A673 (cell line): ENCODE data around the gene MRPL38. TPM values are rescaled to one million over a fixed set of nuclear protein-coding genes. Genes with fewer than 3 reads are reported as not detected.

ENCODE experiments used
- BruUV-seq: library from RNA; stranded (reverse); fragments of 400-500 nt; replicated peaks from 2 replicates; lab custom pipeline; 2021; lab: Mats Ljungman, UMichigan
- CTCF ChIA-PET: fragments of 300-600 bp; sonication (Branson Sonifier 250); formaldehyde crosslinking; loops from one replicate; lab custom pipeline; 2022; ENCODE audit warnings: antibody characterized with exemption; lab: Charles Lee
- POLR2A ChIA-PET: fragments of 300-600 bp; sonication (Branson Sonifier 250); formaldehyde crosslinking; loops from one replicate; lab custom pipeline; 2022; ENCODE audit warnings: antibody characterized with exemption; ENCODE audit not compliant: low non-redundant PET; lab: Charles Lee
- DNase-seq: peaks from one replicate; pipeline ENCODE4 v3.0.0-alpha.2; 2015; ENCODE audit warnings: low spot score
- H3K27ac ChIP-seq: fragments of 200-600 bp; sonication (generic); 2 replicates; pipeline ENCODE4 v1.5.1; 2016; ENCODE audit warnings: mixed run types, low read depth, mild to moderate bottlenecking, mixed read lengths, antibody characterized with exemption, low read length; ENCODE audit not compliant: poor library complexity, severe bottlenecking
- H3K27me3 ChIP-seq: fragments of 200-600 bp; sonication (generic); replicated peaks from 2 replicates; pipeline ENCODE4 v1.6.1; 2017; ENCODE audit warnings: mixed run types, low read depth, mild to moderate bottlenecking, mixed read lengths, antibody characterized with exemption, low read length; ENCODE audit not compliant: insufficient read depth, poor library complexity
- H3K36me3 ChIP-seq: fragments of 200-600 bp; sonication (generic); 2 replicates; pipeline ENCODE4 v1.6.1; 2016; ENCODE audit warnings: mixed run types, mild to moderate bottlenecking, mixed read lengths, antibody characterized with exemption, low read length; ENCODE audit not compliant: insufficient read depth, poor library complexity, severe bottlenecking
- H3K4me1 ChIP-seq: fragments of 200-600 bp; sonication (generic); 2 replicates; pipeline ENCODE4 v1.6.1; 2017; ENCODE audit warnings: mixed run types, mild to moderate bottlenecking, mixed read lengths, antibody characterized with exemption, low read length; ENCODE audit not compliant: insufficient read depth, poor library complexity, severe bottlenecking
- H3K4me3 ChIP-seq: fragments of 200-600 bp; sonication (generic); 2 replicates; pipeline ENCODE4 v1.5.1; 2016; ENCODE audit warnings: low read depth, mixed run types, mild to moderate bottlenecking, mixed read lengths, low read length; ENCODE audit not compliant: poor library complexity, severe bottlenecking
- H3K9me3 ChIP-seq: fragments of 200-600 bp; sonication (generic); 2 replicates; pipeline ENCODE4 v1.6.1; 2016; ENCODE audit warnings: mixed run types, low read depth, mild to moderate bottlenecking, mixed read lengths, antibody characterized with exemption, low read length; ENCODE audit not compliant: poor library complexity, severe bottlenecking
- CTCF ChIP-seq: fragments of 300-800, 200-600 bp; sonication (generic); conservative IDR thresholded peaks from 2 replicates; pipeline ENCODE4 v1.5.1; 2017; ENCODE audit warnings: low read depth, mild to moderate bottlenecking, antibody characterized with exemption, low read length, moderate library complexity, mixed read lengths
- EZH2 ChIP-seq: fragments of 200-600 bp; sonication (generic); IDR thresholded peaks from 2 replicates; pipeline ENCODE4 v1.6.1; 2017; ENCODE audit warnings: borderline replicate concordance, low read depth, mild to moderate bottlenecking, mixed read lengths, antibody characterized with exemption, low read length; ENCODE audit not compliant: poor library complexity, severe bottlenecking
- intact Hi-C: fragments of 100-400 bp; cut with micrococcal nuclease; formaldehyde crosslinking; loops from one replicate; pipeline ENCODE4 v1.10.0; 2022; ENCODE audit not compliant: unreplicated experiment
- total RNA-seq: library from RNA; stranded (reverse); gene quantifications from 2 replicates; pipeline ENCODE4 v1.2.3, GENCODE V29; 2021

MRPL38 gene
- total RNA-seq, 1 experiment from 2014 or later = 167 TPM

DNA sequence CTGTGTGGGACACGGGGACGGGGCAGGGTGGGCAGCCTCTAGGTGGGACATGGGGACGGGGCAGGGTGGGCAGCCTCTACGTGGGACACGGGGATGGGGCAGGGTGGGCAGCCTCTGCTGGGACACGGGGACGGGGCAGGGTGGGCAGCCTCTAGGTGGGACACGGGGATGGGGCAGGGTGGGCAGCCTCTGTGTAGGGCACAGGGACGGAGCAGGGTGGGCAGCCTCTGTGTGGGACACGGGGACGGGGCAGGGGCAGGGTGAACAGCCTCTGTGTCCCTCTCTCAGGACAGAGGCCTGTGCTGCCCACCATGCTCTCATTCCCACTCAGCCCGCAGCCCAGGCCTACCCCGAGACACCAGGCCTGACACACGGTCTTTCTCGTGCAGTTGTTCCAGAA is 16.9 kb upstream of the MRPL38 start:
- Histone ChIP-seq H3K9me3 (no peaks in the 10 kb centered on the region), H3K36me3 (peaks cover 20% of the 10 kb centered on the region), H3K4me1 (no peaks in the 10 kb centered on the region), H3K27ac (no peak overlapping the region), H3K4me3 (no peak overlapping the region), H3K27me3 (no peaks in the 10 kb centered on the region)
- ChIA-PET POLR2A (no interaction called here), CTCF (no interaction called here)
- no TSS peak for BruUV-seq
- TF ChIP-seq EZH2 (no peak), CTCF (no peak)
- DNase-seq = no peak
- intact Hi-C loops = no loop called here

DNA sequence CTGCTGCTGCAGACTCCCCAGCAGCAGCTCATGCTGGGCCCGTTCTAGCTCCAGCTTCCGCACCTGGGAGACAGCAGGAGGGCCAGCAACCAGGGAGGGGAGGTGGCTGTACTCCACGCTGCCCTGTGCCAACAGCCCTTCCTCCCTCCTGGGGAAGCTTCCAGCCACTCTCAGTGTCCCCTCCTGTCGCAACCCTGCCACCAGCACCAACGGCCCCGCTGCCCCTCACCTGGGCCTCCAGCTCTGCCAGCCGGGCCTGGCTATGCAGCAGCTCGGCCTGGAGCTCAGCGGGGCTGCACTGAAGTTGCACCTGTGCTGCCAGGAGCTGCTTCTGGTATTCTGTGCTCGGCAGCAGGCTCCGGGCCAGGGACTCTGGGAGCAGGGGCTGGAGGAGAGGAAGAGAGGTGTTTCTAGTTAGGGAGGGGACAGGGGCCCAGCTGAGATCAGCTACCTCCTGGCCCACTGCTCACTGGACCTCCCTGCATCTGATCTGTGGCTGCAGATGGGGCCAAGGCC is 15.4 kb upstream of the MRPL38 start:
- intact Hi-C loops = no loop called here
- Histone ChIP-seq H3K4me3 (no peak overlapping the region), H3K9me3 (no peaks in the 10 kb centered on the region), H3K27me3 (no peaks in the 10 kb centered on the region), H3K27ac (no peak overlapping the region), H3K36me3 (peaks cover 14% of the 10 kb centered on the region), H3K4me1 (no peaks in the 10 kb centered on the region)
- BruUV-seq = no TSS peak
- no peak for TF ChIP-seq EZH2
- no peak for TF ChIP-seq CTCF
- POLR2A ChIA-PET = interaction anchor here (0.6 kb wide), 1 partner anchor 574 kb away, joined by 3 read pairs; no protein-coding TSS in a partner anchor
- DNase-seq = no peak
- CTCF ChIA-PET = interaction anchor here (0.5 kb wide), 1 partner anchor 16 kb away, joined by 5 read pairs; no protein-coding TSS in a partner anchor

- no peaks in the 10 kb centered on the region for H3K4me1 ChIP-seq
- H3K9me3 ChIP-seq = no peaks in the 10 kb centered on the region
- BruUV-seq = no TSS peak
- H3K4me3 ChIP-seq = no peak overlapping the region
- H3K27ac ChIP-seq = no peak overlapping the region
- TF ChIP-seq CTCF (no peak), EZH2 (no peak)
- H3K36me3 ChIP-seq = peaks cover 15% of the 10 kb centered on the region
- ChIA-PET POLR2A (interaction anchor here (0.6 kb wide), 1 partner anchor 575 kb away, joined by 3 read pairs; no protein-coding TSS in a partner anchor), CTCF (no interaction called here)
- no peak for DNase-seq
- H3K27me3 ChIP-seq = no peaks in the 10 kb centered on the region
- intact Hi-C loops = no loop called here
Observed at GRCh38 chr17:75919611-75920010, 14.9 kb upstream of the MRPL38 start.
